ENCODE results near the gene C4orf17. TPM values are rescaled to one million over a fixed set of nuclear protein-coding genes. Genes with fewer than 3 reads are reported as not detected.

The C4orf17 gene
- total and polyA plus RNA-seq, 2 of the 8 experiments (the other 6 are each of a cell fraction or from before 2014, with no cell fraction given): not detected

GRCh38 chr4:99536271-99536670 lies 25.4 kb downstream of the C4orf17 start (continued):
- no peak for TF ChIP-seq SUZ12 (IDR thresholded peaks at IDR 0.05; ENCODE audit: low read length)
- TF ChIP-seq TEAD4 (IDR thresholded peaks at IDR 0.05; ENCODE audit: low read depth, low read length): no peak
- TF ChIP-seq CHD1 (IDR thresholded peaks at IDR 0.05; ENCODE audit: low read depth, low read length): no peak
- TF ChIP-seq MAX (IDR thresholded peaks at IDR 0.05): no peak
- TF ChIP-seq CTCF (IDR thresholded peaks at IDR 0.05; ENCODE audit: control extremely low read depth in 1 of 3, insufficient read depth in 1 of 3, low read depth in 1 of 3, low read length in 3 of 3): no peak

Measured in H1 (cell line).